Amygdala (tissue), 56 donors: ENCODE measurements around the gene FRAT2.

Experiments
- DNase-seq, 56 donors: peaks; one replicate each; lab custom pipeline; 2025; lab: John Stamatoyannopoulos, UW

Gene FRAT2

DNA sequence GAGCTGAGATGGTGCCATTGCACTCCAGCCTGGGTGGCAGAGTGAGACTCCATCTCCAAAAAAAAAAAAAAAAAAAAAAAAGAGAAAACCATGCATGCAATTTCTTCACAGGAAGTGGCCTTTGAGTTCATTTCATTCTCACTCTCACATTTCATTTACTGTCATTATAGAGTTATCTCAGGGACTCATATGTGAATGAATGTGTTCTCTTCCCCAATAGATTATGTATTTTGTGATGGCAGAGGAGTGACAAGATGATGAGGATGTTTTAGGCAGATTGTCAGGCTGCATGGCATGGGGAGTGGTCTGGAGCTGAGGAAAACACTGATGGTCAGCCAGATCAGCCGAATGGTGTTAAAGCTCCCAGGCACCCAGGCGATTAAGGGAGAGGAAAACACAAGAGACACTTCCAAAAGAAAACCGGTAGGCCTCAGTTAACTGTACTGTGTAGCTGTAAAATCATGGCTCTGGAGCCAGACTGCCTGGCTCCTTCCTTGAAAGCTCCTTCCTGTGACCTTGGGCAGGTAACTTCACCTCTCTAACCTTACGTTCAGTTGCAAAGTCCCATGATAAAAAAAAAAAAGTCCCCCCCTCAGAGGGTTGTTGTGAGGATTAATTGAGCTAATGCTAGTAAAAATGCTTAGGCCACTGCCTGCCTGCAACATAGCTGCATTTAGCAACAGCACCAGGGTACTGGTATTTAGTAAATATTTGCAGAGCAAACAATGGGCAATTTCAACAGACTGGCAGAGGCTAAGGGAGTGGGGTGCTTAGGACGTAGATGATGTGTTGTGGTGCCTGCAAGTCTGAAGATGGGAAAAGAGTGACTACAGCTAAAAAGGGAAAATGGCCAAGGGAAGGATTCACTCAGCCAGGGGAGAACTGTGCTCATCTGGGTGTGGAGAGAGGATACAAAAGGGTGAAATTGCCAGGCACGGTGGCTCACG is 6.9 kb downstream of the FRAT2 start:
- DNase-seq = no peak

- DNase-seq = peak in 14 of 56 donors; percentile 4 to 40 (median 15)
These were observed 8.8 kb downstream of the FRAT2 start for GRCh38 chr10:97325754-97326153.

GRCh38 chr10:97323501-97323900 is 11.0 kb downstream of the FRAT2 start:
- no peak for DNase-seq

- peak in 23 of 56 donors; percentile 7 to 64 (median 23) for DNase-seq
These were observed 12.7 kb downstream of the FRAT2 start for GRCh38 chr10:97321804-97322190.

- DNase-seq = peak in 43 of 56 donors; percentile 14 to 75 (median 39)
These were observed 13.3 kb downstream of the FRAT2 start for GRCh38 chr10:97321032-97321803.

DNA sequence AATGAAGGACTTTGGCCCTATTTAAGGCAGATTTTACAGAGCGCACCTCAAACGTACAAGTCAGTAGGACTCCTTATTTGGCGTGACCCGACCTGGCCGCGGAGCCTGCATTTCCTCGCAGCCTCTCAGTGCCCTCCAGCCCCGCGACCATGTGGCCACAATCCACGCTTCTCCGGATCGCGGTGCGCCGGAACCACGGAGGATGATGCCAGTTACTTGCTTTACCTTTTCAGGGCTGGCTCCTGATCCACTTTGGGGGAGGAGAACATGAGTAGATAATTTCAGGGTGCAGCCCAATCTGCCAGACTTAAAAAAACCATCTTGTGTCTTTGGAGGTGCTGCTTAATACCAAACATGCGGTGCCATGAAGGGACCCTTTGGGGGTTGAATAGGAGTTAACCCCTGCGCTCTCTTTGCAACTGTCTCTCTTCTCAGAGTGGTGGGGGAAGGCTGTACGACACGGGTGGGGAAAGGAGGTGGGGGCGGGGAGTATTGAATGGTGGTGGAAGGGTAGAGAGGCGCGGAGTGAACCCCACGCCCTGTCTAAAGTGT is 14.0 kb downstream of the FRAT2 start:
- peak in 4 of 56 donors; percentile 10 to 43 (median 25) for DNase-seq

DNA sequence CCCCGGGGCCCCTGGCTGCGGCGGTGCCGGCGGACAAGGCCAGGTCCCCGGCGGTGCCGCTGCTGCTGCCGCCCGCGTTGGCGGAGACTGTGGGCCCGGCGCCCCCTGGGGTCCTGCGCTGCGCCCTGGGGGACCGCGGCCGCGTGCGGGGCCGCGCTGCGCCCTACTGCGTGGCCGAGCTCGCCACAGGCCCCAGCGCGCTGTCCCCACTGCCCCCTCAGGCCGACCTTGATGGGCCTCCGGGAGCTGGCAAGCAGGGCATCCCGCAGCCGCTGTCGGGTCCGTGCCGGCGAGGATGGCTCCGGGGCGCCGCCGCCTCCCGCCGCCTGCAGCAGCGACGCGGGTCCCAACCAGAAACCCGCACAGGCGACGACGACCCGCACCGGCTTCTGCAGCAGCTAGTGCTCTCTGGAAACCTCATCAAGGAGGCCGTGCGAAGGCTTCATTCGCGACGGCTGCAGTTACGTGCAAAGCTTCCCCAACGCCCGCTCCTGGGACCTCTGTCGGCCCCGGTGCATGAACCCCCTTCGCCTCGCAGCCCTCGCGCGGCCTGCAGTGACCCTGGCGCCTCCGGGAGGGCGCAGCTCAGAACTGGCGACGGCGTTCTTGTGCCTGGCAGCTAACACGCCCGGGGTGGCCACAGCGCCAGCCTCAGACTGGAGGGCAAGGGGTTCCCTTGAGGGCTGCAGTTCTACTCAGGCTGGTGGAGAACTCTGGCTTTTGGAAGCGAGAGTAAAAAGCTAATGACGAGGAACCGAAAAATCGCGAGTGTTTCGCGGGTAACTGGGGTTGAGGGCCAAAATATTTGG is 14.7 kb downstream of the FRAT2 start:
- peak in 36 of 56 donors; percentile 10 to 69 (median 29) for DNase-seq

DNA sequence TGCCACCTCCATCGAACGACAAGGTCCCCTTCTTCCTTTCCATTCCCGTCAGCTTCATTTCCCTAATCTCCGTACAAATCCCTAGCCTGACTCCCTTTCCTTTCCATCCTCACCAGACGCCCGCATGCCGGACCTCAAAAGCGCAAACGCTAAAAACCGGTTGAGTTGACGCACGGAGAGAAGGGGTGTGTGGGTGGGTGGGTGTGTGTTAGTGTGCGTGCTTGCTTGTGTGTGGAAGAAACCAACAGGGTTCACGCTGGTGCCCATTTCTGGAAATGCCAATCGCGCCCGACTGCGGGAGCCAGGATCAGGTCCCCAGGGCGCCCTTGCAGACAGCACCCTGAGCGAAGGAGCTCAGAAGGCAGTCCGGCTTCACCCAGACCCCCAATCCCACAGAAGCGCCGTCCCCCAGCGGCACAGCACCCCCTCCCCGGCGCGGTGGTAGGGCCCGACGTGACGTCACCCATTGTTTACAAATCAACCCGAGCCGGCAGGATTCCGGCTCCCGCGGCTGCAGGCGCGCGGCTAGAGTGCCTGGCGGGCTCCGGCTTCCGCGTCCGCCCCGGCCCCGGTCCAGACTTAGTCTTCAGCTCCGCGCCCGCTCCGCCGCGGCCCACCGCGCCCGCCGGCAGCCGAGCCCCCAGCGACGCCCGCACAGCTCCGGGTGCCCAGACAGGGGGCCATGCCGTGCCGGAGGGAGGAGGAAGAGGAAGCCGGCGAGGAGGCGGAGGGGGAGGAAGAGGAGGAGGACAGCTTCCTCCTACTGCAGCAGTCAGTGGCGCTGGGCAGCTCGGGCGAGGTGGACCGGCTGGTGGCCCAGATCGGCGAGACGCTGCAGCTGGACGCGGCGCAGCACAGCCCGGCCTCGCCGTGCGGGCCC is 15.5 kb downstream of the FRAT2 start, which contains the start of gene FRAT1:
FRAT1 (plus strand) TSS at position 500 of the 880 bp plus-strand sequence; CDS start at position 683, 183 bp downstream.
- peak; percentile 40 to 98 (median 86) for DNase-seq

GRCh38 chr10:97314671-97315070 is 19.9 kb downstream of the FRAT2 start:
- no peak for DNase-seq

- no peak for DNase-seq
These were observed 21.6 kb downstream of the FRAT2 start for GRCh38 chr10:97312897-97313296.

DNA sequence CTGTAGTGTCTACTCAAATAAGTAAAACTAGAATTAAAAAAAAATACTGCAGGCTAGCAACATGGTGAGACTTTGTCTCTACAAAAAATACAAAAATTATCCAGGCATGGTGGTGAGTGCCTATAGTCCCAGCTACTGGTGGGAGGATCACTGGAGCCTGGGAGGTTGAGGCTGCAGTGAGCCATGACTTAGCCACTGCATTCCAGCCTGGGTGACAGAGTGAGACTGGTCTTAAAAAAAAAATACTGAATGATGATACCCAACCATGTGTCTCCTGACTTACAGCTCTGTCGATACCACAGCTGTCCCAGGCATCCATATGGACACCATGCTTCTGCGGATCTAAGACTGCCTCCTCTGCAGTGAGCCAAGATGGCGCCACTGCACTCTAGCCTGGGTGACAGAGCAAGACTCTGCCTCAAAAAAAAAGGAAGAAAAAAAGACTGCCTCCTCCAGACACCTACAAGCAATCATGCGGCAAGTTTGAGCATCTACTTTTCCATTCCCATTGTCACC is 23.4 kb downstream of the FRAT2 start:
- no peak for DNase-seq

GRCh38 chr10:97307866-97308780 is 26.4 kb downstream of the FRAT2 start:
- no peak for DNase-seq

DNA sequence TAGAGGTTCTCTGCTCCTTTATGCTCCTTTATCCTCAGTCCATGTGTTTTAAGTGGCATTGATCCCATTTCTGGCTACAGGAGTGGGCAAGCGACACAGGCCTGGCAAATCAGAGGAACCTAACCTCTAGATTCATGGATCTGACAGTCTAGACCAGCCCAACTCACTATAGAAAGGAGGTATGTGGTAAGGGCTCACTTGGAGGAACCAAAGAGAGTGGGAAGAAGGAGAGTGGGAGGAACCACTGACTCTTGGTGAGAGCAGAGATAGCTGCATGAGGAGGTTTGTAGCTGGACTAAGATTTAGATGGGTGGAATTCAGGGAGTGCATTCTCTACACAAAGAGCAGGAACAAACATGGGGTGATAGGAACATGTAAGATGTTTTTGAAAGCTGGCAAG is 27.1 kb downstream of the FRAT2 start:
- DNase-seq = no peak

- no peak for DNase-seq
These were observed 32.3 kb downstream of the FRAT2 start for GRCh38 chr10:97302088-97302791.

DNA sequence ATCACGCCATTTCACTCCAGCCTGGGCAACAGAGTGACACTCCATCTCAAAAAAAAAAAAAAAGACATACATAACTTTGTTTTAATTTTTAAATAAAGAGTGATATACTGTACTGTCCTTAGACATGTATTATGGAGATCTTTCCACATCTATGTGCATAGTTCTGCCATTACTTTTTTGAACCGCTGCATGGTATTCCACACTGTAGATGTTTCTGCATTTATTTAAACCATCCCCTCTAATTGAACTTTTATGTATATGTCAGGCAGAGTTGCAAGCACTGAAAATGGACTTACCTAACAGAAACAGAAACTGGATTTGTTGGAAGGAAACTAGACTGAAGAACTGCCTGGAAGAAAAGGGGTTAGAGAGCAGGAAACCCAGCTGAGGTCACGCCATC is 33.5 kb downstream of the FRAT2 start:
- DNase-seq = no peak

DNA sequence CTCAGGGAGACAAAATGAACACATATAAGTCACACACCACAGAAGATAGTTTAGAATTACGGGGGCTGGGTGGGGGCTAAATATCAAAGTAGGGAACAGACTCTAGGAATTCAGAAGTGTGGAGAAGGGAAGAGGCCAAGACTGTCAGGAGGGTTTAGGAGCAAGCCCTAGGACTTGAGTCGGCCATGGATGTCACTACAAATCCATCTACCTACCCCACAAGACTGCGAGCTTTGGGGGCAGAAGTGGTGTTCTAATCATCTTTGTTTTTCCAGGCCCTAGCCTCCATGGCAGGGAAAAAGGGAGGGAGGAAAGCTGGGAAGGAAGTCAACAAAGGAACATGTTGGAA is 36.3 kb downstream of the FRAT2 start:
- no peak for DNase-seq

GRCh38 chr10:97297556-97298222 is 36.8 kb downstream of the FRAT2 start:
- DNase-seq = no peak
